Medulla oblongata (tissue), 1 donor: ENCODE data around the gene RBBP5.

Source experiments
- DNase-seq: peaks from one replicate; pipeline ENCODE4 v3.0.0-alpha.2; 2015; ENCODE audit errors: extremely low spot score

Gene RBBP5

GRCh38 chr1:205074084-205074483, 47.7 kb downstream of the RBBP5 start:
- no peak for DNase-seq

DNA sequence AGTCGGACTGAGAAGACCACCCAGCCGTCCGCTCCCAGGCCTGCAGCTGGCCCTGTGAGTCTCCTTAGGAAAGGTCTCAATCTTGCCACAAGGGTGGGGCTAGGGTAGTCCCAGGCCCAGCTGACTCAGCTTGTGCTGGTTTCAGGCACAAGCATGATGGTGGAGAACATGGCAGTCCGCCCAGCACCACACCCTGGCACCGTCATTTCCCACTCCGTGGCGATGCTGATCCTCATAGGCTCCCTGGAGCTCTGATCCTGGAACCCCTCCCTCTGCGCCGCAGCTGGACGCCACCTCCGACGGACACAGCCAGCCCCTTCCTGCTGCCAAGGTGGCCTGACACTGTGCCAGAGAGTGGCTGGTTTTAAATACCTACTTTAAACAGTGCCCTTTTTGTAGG, 48.3 kb downstream of the RBBP5 start:
- no peak for DNase-seq

- no peak for DNase-seq
These were observed 48.9 kb downstream of the RBBP5 start for GRCh38 chr1:205072881-205073280.

- DNase-seq: no peak
These were observed 49.5 kb downstream of the RBBP5 start for GRCh38 chr1:205072286-205072685.

DNA sequence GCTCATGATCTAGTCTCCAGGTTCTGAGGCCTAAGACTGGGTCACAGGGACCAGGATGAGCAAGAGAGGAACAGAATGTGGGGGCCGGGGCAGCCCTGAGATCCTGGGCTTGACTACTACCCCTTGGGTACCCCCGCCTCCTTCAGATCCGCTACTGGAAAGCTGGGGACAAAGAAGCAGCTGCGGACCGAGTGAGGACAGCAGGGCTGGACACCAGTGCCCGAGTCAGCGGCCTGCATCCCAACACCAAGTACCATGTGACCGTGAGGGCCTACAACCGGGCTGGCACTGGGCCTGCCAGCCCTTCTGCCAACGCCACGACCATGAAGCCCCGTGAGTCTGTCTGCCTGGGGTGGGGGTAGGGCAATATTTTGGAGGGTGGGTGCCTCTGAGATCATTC, 50.0 kb downstream of the RBBP5 start:
- DNase-seq: peak; percentile 67

- DNase-seq: no peak
These were observed 50.8 kb downstream of the RBBP5 start for GRCh38 chr1:205071028-205071409.

- DNase-seq: no peak
These were observed 52.2 kb downstream of the RBBP5 start for GRCh38 chr1:205069371-205070125.

DNA sequence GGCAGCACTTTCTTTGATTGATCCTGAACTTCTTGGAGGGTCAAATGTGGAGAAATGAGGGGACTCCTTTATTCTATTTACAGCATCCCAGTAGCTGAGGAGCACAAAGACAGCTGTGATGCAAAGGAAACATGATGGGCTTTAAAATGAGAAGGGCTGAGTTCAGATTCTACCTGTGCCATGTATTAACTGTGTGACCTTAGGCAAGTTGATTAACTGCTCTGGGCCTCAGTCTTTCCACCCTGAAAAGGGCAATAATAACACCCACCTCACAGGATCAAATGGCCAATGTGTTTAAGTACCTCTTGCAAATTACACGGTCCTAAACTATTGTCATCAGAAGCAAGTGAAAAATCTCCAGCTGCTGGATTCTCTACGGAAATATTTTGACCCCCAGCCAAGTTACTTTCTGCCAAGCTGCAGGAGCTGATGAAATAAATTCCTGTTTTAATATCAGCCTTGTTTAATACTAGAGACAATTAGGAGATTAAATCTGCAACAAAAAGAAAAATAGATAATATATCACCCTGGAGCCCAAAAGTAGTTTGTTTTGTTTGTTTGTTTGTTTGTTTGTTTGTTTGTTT, 53.2 kb downstream of the RBBP5 start:
- DNase-seq: no peak

GRCh38 chr1:205068001-205068400, 53.8 kb downstream of the RBBP5 start:
- no peak for DNase-seq

DNA sequence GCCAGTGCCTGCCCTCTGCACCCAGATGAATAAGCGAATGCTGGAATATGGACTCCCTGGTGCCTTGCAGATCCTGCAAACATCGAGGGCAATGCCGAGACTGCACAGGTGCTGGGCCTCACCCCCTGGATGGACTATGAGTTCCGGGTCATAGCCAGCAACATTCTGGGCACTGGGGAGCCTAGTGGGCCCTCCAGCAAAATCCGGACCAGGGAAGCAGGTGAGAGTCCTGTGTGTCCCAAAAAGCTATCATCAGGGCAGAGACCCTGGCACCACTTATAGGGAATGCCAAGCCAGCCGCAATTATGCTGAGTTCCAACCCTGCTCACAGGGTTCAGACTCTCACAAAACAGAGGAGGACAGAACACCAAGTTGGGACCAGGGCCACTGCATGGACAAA, 54.7 kb downstream of the RBBP5 start:
- no peak for DNase-seq

DNA sequence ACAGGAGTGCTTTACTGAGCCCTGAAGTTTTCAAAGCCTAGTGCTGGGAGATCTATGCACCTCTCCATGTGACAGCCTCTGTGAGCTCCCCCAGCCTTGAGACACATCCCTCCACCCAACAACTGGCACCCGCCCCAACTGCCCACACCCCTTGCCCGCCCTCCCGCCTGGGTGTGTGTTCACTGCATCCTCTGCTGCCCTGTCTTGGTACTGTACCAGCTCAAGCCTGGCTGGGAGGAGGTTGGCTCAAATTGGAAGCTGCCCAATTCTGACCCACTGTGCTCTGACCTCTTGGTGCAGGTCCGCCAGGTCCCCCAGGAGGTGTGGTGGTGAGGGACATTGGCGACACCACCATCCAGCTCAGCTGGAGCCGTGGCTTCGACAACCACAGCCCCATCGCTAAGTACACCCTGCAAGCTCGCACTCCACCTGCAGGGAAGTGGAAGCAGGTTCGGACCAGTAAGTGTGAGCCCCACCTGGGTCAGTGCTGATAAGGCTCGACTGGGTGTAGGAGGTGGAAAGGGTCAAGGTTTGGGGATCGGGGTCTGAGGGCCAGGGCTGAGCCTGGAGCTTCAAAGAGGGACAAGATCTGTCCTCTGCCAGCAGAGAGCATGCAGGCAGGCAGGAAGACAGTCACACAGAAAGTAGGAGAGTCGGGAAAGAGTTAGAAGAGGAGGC, 55.5 kb downstream of the RBBP5 start:
- no peak for DNase-seq

- no peak for DNase-seq
These were observed 56.1 kb downstream of the RBBP5 start for GRCh38 chr1:205065666-205066065.

DNA sequence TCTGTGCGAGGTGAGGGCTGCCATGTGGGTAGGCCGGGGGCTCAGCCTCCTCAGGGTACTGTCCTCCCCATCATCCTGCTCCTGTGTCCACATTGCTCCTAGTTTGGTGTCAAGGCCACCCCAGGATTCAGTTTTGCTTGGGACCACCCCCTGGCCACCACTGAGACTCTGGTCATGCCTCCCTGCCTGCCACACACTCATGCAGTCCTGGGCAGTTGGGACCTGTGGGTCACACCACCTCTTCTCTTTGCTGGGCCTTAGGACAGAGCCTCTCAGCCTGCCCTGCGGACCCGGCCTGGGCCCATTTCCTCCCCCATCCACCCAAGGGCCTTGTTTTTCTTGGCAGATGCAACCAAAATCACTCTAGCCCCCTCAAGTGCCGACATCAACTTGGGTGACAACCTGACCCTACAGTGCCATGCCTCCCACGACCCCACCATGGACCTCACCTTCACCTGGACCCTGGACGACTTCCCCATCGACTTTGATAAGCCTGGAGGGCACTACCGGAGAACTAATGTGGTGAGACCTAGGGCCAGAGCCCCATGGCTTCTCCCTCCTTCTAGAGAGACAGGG, 56.9 kb downstream of the RBBP5 start:
- no peak for DNase-seq

- DNase-seq: no peak
These were observed 57.5 kb downstream of the RBBP5 start for GRCh38 chr1:205064301-205064700.

GRCh38 chr1:205062895-205063294, 58.9 kb downstream of the RBBP5 start:
- DNase-seq: no peak

DNA sequence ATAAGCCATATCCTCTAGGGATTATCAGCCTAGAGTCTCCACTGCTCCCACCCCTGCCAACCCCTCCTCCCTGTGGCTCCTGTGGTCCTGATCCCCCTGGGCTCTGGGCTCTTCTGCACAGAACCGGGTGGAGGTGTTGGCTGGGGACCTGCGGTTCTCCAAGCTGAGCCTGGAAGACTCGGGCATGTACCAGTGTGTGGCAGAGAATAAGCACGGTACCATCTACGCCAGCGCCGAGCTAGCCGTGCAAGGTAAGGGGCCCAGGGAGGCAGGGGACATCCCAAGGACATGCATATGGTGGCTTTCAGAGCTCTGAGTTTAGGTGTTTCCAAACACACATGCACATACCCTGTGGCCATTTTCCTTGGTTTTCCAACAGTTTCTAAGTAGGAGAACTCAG, 59.5 kb downstream of the RBBP5 start:
- DNase-seq: no peak

DNA sequence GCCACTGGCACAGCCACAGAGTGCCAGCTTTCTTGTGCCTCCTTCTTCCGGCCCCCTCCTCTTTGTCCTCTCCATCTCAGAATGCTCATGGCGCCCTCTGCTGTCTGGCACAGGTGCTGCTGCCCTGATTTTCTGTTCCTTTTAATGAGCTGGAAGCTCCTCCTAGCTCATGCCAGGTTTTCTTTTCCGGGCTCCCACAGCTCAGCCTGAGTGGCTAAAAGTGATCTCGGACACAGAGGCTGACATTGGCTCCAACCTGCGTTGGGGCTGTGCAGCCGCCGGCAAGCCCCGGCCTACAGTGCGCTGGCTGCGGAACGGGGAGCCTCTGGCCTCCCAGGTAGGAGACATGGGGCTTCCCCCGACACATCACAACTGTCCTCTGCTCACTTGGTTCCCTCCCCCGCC, 60.1 kb downstream of the RBBP5 start:
- DNase-seq: peak; percentile 88

DNA sequence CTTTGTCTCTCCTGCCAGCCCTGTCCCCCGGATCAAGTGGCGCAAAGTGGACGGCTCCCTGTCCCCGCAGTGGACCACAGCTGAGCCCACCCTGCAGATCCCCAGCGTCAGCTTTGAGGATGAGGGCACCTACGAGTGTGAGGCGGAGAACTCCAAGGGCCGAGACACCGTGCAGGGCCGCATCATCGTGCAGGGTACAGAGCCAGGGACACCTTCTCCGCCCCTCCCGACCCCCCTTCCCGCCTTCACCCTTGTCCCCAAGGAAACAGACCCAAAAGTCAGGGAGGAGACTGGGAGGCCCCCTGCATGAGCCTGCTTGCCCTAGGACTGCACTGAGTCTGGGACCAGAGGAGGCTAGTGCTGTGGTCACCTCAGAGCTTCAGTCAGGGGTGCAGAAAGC, 60.6 kb downstream of the RBBP5 start:
- DNase-seq: no peak

DNA sequence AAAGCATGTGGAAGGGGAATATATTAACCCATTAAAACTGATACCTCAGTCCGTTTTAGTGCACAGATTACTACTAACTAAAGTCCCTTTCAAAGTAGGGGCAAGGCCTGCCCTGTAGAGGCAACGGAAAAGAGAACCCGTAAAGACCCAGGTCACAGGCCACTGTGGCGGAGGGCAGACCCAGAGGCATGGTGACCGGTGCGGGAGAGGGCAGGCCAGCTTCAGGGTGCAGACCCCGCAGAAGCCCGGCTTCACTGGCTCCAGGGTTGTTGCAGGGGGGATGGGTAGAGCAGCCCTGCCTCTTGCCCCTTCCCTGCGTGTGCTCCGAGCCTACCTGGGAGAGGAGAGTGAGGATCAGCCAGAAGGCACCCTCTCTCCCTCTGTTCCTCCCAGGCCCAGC, 61.0 kb downstream of the RBBP5 start:
- DNase-seq: no peak

DNA sequence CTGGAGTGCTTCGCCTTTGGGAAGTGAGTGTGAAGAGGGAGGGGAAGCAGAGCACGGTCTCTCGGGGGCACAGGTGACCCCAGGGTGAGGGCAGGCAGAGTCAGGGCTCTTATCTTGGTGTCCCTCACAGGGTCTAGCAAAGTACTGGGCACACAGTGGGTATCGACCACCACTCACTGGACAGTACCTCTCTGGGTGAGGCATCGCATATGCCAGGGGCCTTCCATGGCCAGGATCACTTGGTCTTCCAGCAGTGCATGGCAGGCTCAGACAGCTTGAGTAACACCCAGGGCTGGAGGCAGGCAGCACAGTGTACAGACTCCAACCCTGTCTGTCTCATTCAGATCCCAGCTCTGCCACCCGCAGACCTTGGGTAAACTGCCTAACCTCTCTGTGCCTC, 62.1 kb downstream of the RBBP5 start:
- DNase-seq: no peak

DNA sequence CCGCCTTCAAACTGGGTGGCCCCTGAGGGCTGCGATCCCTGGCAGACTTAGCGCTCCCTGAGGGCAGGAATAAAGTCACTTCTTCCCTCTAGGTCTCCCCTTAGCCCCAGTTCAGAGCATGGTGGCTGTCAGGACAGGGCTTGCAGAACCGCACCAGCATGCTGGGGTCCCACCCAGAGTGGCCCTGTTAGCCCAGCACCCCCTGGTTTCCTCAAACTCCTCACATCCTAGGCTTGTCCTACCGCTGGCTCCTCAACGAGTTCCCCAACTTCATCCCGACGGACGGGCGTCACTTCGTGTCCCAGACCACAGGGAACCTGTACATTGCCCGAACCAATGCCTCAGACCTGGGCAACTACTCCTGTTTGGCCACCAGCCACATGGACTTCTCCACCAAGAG, 62.9 kb downstream of the RBBP5 start:
- DNase-seq: no peak

- no peak for DNase-seq
These were observed 63.8 kb downstream of the RBBP5 start for GRCh38 chr1:205057808-205058575.
